GM23338 (cell line): Measurements from ENCODE around the gene TRIM32. TPM values are rescaled to one million over a fixed set of nuclear protein-coding genes. Genes with fewer than 3 reads are reported as not detected.
A peak's percentile ranks its signal among the peaks of the same experiment; 100 is the strongest.

ENCODE experiments used
- ATAC-seq: fragments of 200-7000 bp; cut with Tn5 transposase; 3 replicates; pipeline ENCODE4 v1.9.1; 2020
- DNase-seq: peaks from one replicate; pipeline ENCODE4 v3.0.0-alpha.2; 2015; ENCODE audit warnings: low spot score
- H2AFZ ChIP-seq: fragments of 200-600 bp; sonication (generic); 2 replicates; pipeline ENCODE4 v1.8.0; 2016; ENCODE audit warnings: antibody characterized with exemption, mild to moderate bottlenecking, moderate library complexity
- H3F3A ChIP-seq: fragments of 200-600 bp; sonication (generic); replicated peaks from 2 replicates; pipeline ENCODE4 v1.8.0; 2017; ENCODE audit warnings: antibody characterized with exemption, mixed run types, low read depth
- H3K27ac ChIP-seq: fragments of 200-600 bp; sonication (generic); 2 replicates; pipeline ENCODE4 v1.6.1; 2016; ENCODE audit warnings: low read depth
- H3K27me3 ChIP-seq: fragments of 200-600 bp; sonication (generic); 2 replicates; pipeline ENCODE4 v1.8.0; 2016; ENCODE audit warnings: mild to moderate bottlenecking, mixed run types, moderate library complexity; ENCODE audit not compliant: insufficient read depth
- H3K36me3 ChIP-seq: fragments of 200-600 bp; sonication (generic); 2 replicates; pipeline ENCODE4 v1.8.0; 2016; ENCODE audit warnings: mild to moderate bottlenecking; ENCODE audit not compliant: insufficient read depth
- H3K4me1 ChIP-seq: fragments of 200-600 bp; sonication (generic); 2 replicates; pipeline ENCODE4 v1.8.0; 2016; ENCODE audit warnings: mild to moderate bottlenecking, moderate library complexity; ENCODE audit not compliant: insufficient read depth
- H3K4me2 ChIP-seq: fragments of 200-600 bp; sonication (generic); 2 replicates; pipeline ENCODE4 v1.7.1; 2017; ENCODE audit warnings: mixed run types
- H3K4me3 ChIP-seq: fragments of 200-600 bp; sonication (generic); 2 replicates; pipeline ENCODE4 v1.6.1; 2016; ENCODE audit warnings: mixed run types
- H3K79me2 ChIP-seq: fragments of 200-600 bp; sonication (generic); replicated peaks from 2 replicates; pipeline ENCODE4 v1.8.0; 2017; ENCODE audit warnings: mild to moderate bottlenecking; ENCODE audit not compliant: insufficient read depth
- H3K9me2 ChIP-seq: fragments of 200-600 bp; sonication (generic); 2 replicates; pipeline ENCODE4 v1.8.0; 2017; ENCODE audit not compliant: insufficient read depth
- H4K20me1 ChIP-seq: fragments of 200-600 bp; sonication (generic); replicated peaks from 2 replicates; pipeline ENCODE4 v1.8.0; 2017; ENCODE audit warnings: mild to moderate bottlenecking; ENCODE audit not compliant: insufficient read depth
- H3K27ac Mint-ChIP-seq: 2 replicates; pipeline ENCODE4 v1.8.0; 2020; ENCODE audit warnings: inconsistent platforms, mild to moderate bottlenecking, moderate library complexity, mixed read lengths
- H3K27me3 Mint-ChIP-seq: 3 replicates; pipeline ENCODE4 v1.8.0; 2022; ENCODE audit warnings: low read depth, mild to moderate bottlenecking, moderate library complexity, mixed read lengths, inconsistent platforms; ENCODE audit not compliant: insufficient read depth, poor library complexity
- H3K36me3 Mint-ChIP-seq: 3 replicates; pipeline ENCODE4 v1.8.0; 2021; ENCODE audit warnings: low read depth, mild to moderate bottlenecking, inconsistent platforms, moderate library complexity, mixed read lengths
- H3K4me1 Mint-ChIP-seq: 3 replicates; pipeline ENCODE4 v1.8.0; 2020; ENCODE audit warnings: mild to moderate bottlenecking, inconsistent platforms, mixed read lengths
- H3K4me3 Mint-ChIP-seq: 3 replicates; pipeline ENCODE4 v1.8.0; 2021; ENCODE audit warnings: moderate library complexity, mild to moderate bottlenecking, inconsistent platforms, mixed read lengths
- H3K9me3 Mint-ChIP-seq: 3 replicates; pipeline ENCODE4 v1.8.0; 2020; ENCODE audit warnings: moderate library complexity, mild to moderate bottlenecking, inconsistent platforms, mixed read lengths
- CREB1 ChIP-seq: fragments of 250-450 bp; sonication (Bioruptor Pico); IDR thresholded peaks from 2 replicates; pipeline ENCODE4 v1.5.0; 2020; ENCODE audit warnings: low read depth, mild to moderate bottlenecking, moderate library complexity
- CTCF ChIP-seq, 2 experiments: fragments of 200-600 bp in 1 of 2; sonication (generic) in 1 of 2; conservative IDR thresholded peaks; 2 replicates each; pipeline versions ENCODE4 v1.5.1 to v1.6.1; 2016 to 2017; ENCODE audit warnings: antibody characterized with exemption in 2 of 2, low read depth in 2 of 2, mild to moderate bottlenecking in 2 of 2, moderate library complexity in 1 of 2
- EZH2 ChIP-seq: fragments of 200-600 bp; sonication (generic); IDR thresholded peaks from one replicate; pipeline ENCODE4 v1.8.0; 2017; ENCODE audit warnings: antibody characterized with exemption, mild to moderate bottlenecking, low read depth; ENCODE audit not compliant: unreplicated experiment
- EZH2phosphoT487 ChIP-seq: fragments of 200-600 bp; sonication (generic); IDR thresholded peaks from one replicate; pipeline ENCODE4 v1.8.1; 2018; ENCODE audit warnings: antibody characterized with exemption; ENCODE audit not compliant: unreplicated experiment
- JUNB ChIP-seq: IDR thresholded peaks from one replicate; pipeline ENCODE4 v1.6.1; 2016; ENCODE audit warnings: antibody characterized with exemption; ENCODE audit not compliant: unreplicated experiment
- NANOG ChIP-seq: IDR thresholded peaks from 2 replicates; pipeline ENCODE4 v1.6.1; 2016; ENCODE audit warnings: antibody characterized with exemption, borderline replicate concordance
- POLR2AphosphoS5 ChIP-seq: IDR thresholded peaks from 2 replicates; pipeline ENCODE4 v1.6.1; 2016; ENCODE audit warnings: antibody characterized with exemption, low read depth
- ZNF114 ChIP-seq: fragments of 250-450 bp; sonication (Bioruptor Pico); IDR thresholded peaks from 2 replicates; pipeline ENCODE4 v1.5.0; 2020; ENCODE audit warnings: mild to moderate bottlenecking, moderate library complexity
- ZNF331 ChIP-seq: fragments of 250-450 bp; sonication (Bioruptor Pico); IDR thresholded peaks from 2 replicates; pipeline ENCODE4 v1.5.0; 2020; ENCODE audit warnings: low read depth, mild to moderate bottlenecking, moderate library complexity
- polyA plus RNA-seq: library from polyadenylated mRNA; unstranded; fragments of >200 nt; fragmentation: Nextera tagmentation; extraction: Ambion mirVana; gene quantifications from 2 replicates; pipeline ENCODE4 v1.2.1, GENCODE V29; 2016
- total RNA-seq: library from RNA; depleted of rRNA; stranded (reverse); fragments of >200 nt; shearing (Covaris generic); gene quantifications from 2 replicates; pipeline ENCODE4 v1.2.3, GENCODE V29; 2014
- TF ChIP-seq, protein P1 (sequence below): IDR thresholded peaks from one replicate; pipeline ENCODE4 v1.6.1; 2018; ENCODE audit warnings: antibody characterized with exemption; ENCODE audit not compliant: unreplicated experiment
- TF ChIP-seq, protein P2 (sequence below): IDR thresholded peaks from 2 replicates; pipeline ENCODE4 v1.6.1; 2016; ENCODE audit warnings: antibody characterized with exemption

The TRIM32 gene
- total and polyA plus RNA-seq, 2 experiments from 2014 or later: 6.7 to 16.3 TPM

DNA sequence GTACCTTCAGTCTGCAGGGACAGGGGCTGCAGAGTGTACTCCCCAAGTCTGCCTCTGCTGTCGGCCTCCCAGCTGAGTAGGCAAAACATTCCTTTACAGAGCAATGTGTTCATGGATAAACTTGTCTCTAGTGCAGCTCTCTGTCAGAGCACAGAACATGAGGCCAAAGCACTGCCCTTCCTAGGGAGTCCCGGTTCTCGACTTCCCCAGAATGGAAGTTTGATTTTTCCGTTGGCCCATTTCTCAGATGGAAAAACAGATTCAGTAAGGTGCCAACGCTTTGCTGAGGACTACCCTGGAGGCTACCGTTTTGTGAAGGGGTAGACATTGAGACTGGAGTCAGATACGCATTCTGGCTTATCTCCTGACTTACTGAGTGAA, 422 bp upstream of the TRIM32 start:
- Histone ChIP-seq H3F3A (no peaks in the 10 kb centered on the region), H3K79me2 (peaks cover 40% of the 10 kb centered on the region), H3K4me3 (peak overlapping the region; percentile 77), H3K4me2 (peak overlapping the region; percentile 81), H3K27me3 (no peaks in the 10 kb centered on the region), H4K20me1 (peaks cover 12% of the 10 kb centered on the region; the same call in 1 of the 2 replicates), H3K36me3 (0 out of 2 replicates have a peak, but pooled peaks cover 8% of the 10 kb centered on the region), H3K4me1 (peaks cover 28% of the 10 kb centered on the region), H3K9me2 (no peaks in the 10 kb centered on the region), H2AFZ (peak overlapping the region; percentile 67; the same call in 1 of the 2 replicates), H3K27ac (no peak overlapping the region)
- Mint-ChIP-seq H3K4me3 (peak overlapping the region; percentile 81), H3K9me3 (peaks cover 21% of the 10 kb centered on the region), H3K36me3 (peaks cover 26% of the 10 kb centered on the region; the same call in 2 of the 3 replicates), H3K27me3 (peaks cover 12% of the 10 kb centered on the region), H3K4me1 (peaks cover 27% of the 10 kb centered on the region), H3K27ac (no peak overlapping the region; the same call in 1 of the 2 replicates)
- TF ChIP-seq ZNF114 (no peak), JUNB (no peak), POLR2AphosphoS5 (no peak), EZH2phosphoT487 (no peak), ZNF331 (CRISPR knock-in tag) (no peak), EZH2 (no peak), NANOG (no peak), CREB1 (CRISPR knock-in tag) (no peak), CTCF (conservative IDR thresholded peaks at IDR 0.05; ENCODE audit: low read depth in 2 of 2) (no peak)
- TF ChIP-seq, protein P1, sequence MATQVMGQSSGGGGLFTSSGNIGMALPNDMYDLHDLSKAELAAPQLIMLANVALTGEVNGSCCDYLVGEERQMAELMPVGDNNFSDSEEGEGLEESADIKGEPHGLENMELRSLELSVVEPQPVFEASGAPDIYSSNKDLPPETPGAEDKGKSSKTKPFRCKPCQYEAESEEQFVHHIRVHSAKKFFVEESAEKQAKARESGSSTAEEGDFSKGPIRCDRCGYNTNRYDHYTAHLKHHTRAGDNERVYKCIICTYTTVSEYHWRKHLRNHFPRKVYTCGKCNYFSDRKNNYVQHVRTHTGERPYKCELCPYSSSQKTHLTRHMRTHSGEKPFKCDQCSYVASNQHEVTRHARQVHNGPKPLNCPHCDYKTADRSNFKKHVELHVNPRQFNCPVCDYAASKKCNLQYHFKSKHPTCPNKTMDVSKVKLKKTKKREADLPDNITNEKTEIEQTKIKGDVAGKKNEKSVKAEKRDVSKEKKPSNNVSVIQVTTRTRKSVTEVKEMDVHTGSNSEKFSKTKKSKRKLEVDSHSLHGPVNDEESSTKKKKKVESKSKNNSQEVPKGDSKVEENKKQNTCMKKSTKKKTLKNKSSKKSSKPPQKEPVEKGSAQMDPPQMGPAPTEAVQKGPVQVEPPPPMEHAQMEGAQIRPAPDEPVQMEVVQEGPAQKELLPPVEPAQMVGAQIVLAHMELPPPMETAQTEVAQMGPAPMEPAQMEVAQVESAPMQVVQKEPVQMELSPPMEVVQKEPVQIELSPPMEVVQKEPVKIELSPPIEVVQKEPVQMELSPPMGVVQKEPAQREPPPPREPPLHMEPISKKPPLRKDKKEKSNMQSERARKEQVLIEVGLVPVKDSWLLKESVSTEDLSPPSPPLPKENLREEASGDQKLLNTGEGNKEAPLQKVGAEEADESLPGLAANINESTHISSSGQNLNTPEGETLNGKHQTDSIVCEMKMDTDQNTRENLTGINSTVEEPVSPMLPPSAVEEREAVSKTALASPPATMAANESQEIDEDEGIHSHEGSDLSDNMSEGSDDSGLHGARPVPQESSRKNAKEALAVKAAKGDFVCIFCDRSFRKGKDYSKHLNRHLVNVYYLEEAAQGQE: no peak
- DNase-seq (peak; percentile 44), ATAC-seq (peak; percentile 27)

GRCh38 chr9:116687754-116688135, 640 bp downstream of the TRIM32 start:
- peak; percentile 39 for ATAC-seq
- H3K79me2 ChIP-seq: peaks cover 49% of the 10 kb centered on the region
- no peak for TF ChIP-seq ZNF114
- no peak for TF ChIP-seq NANOG
- TF ChIP-seq, protein P2, sequence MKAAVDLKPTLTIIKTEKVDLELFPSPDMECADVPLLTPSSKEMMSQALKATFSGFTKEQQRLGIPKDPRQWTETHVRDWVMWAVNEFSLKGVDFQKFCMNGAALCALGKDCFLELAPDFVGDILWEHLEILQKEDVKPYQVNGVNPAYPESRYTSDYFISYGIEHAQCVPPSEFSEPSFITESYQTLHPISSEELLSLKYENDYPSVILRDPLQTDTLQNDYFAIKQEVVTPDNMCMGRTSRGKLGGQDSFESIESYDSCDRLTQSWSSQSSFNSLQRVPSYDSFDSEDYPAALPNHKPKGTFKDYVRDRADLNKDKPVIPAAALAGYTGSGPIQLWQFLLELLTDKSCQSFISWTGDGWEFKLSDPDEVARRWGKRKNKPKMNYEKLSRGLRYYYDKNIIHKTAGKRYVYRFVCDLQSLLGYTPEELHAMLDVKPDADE: no peak
- no peak for TF ChIP-seq JUNB
- TF ChIP-seq, protein P1: no peak

More at GRCh38 chr9:116687754-116688135, 640 bp downstream of the TRIM32 start:
- no peaks in the 10 kb centered on the region for H3K27me3 ChIP-seq
- H3K27ac ChIP-seq: no peak overlapping the region
- H3K36me3 ChIP-seq: 0 out of 2 replicates have a peak, but pooled peaks cover 8% of the 10 kb centered on the region
- Mint-ChIP-seq H3K9me3 (peaks cover 20% of the 10 kb centered on the region), H3K4me1 (peaks cover 27% of the 10 kb centered on the region), H3K36me3 (peaks cover 22% of the 10 kb centered on the region; the same call in 2 of the 3 replicates), H3K4me3 (peak overlapping the region; percentile 81), H3K27ac (peak overlapping the region; percentile 55; the same call in 1 of the 2 replicates), H3K27me3 (peaks cover 12% of the 10 kb centered on the region)
- H3K4me3 ChIP-seq: peak overlapping the region; percentile 77
- peak overlapping the region; percentile 96 for H3K4me2 ChIP-seq
- peaks cover 17% of the 10 kb centered on the region; the same call in 1 of the 2 replicates for H4K20me1 ChIP-seq
- peak; percentile 28 for DNase-seq
- peak overlapping the region; percentile 94 for H2AFZ ChIP-seq
- H3K4me1 ChIP-seq: peaks cover 28% of the 10 kb centered on the region
- no peaks in the 10 kb centered on the region for H3K9me2 ChIP-seq
- H3F3A ChIP-seq: no peaks in the 10 kb centered on the region
